ENCODE results near the gene OCEL1. TPM values are rescaled to one million over a fixed set of nuclear protein-coding genes. Genes with fewer than 3 reads are reported as not detected.
A peak's percentile ranks its signal among the peaks of the same experiment; 100 is the strongest.

The OCEL1 gene
- total and polyA plus RNA-seq, 2 of the 13 experiments (the other 11 are each of a cell fraction or from before 2014, with no cell fraction given) = 10.6 to 17.2 TPM

GRCh38 chr19:17206736-17207581 lies 19.1 kb upstream of the OCEL1 start:
- in situ Hi-C loops (cut with HindIII; ENCODE audit: extremely low pct_ligation_motif_present, low pct_unique_long_range_greater_than_20kb) = no loop called here
- no TSS peak for BruUV-seq (replicated peaks)
- no peaks in the 10 kb centered on the region for H4K20me1 ChIP-seq (ENCODE audit: insufficient read depth, low read length)
- H2AFZ ChIP-seq (ENCODE audit: low read length) = no peak overlapping the region
- H3K79me2 ChIP-seq (ENCODE audit: insufficient read depth, low read length) = no peaks in the 10 kb centered on the region
- H3K4me2 ChIP-seq (ENCODE audit: low read depth, low read length) = no peak overlapping the region
- H3K9ac ChIP-seq (ENCODE audit: insufficient read depth, low read depth, low read length) = no peak overlapping the region
- TF ChIP-seq ZNF768 (CRISPR knock-in tag; IDR thresholded peaks at IDR 0.05) (peak; percentile 86), SNAPC2 (CRISPR knock-in tag; IDR thresholded peaks at IDR 0.05) (no peak)
- WGBS (ENCODE audit: low lambda C conversion rate) = 98% methylated on average over 21 of the region's 25 CpGs
- H3K4me3 ChIP-seq (replicated peaks in 1 of 3; ENCODE audit: insufficient read depth in 1 of 3, low read depth in 2 of 3, low read length in 3 of 3) = no peak overlapping the region
- H3K36me3 ChIP-seq (replicated peaks in 1 of 2; ENCODE audit: control insufficient read depth in 1 of 2, insufficient read depth in 2 of 2, low read length in 2 of 2) = peaks cover 2 to 14% of the 10 kb centered on the region in 2 experiments; a peak in 4 of 5 replicates
- ChIA-PET POLR2A (interaction anchor here (1.1 to 1.3 kb wide), 2 partner anchors 14 to 33 kb away, joined by 3 to 4 read pairs; no protein-coding TSS in a partner anchor), CTCF (ENCODE audit: low intra/inter-chr PET ratio, low total read pairs) (interaction anchor here (2.1 kb wide), 1 partner anchor 76 kb away, joined by 17 read pairs; the partner anchor contains the start of gene ANKLE1)
- H3K27me3 ChIP-seq (ENCODE audit: control insufficient read depth in 1 of 2, insufficient read depth in 2 of 2, low read length in 2 of 2) = no peaks in the 10 kb centered on the region
- no peaks in the 10 kb centered on the region for H3K4me1 ChIP-seq (ENCODE audit: insufficient read depth, low read length)
- no peak for ATAC-seq
- H3K27ac ChIP-seq (ENCODE audit: extremely low read length, insufficient read depth, low read length) = no peak overlapping the region
- intact Hi-C loops (cut with micrococcal nuclease; ENCODE audit: unreplicated experiment) = no loop called here
- FAIRE-seq = no peak
- no peak for DNase-seq (ENCODE audit: low spot score)
- H3K9me3 ChIP-seq (ENCODE audit: low read length) = no peaks in the 10 kb centered on the region

- CTCF ChIA-PET (ENCODE audit: low intra/inter-chr PET ratio, low total read pairs) = no interaction called here
- 90% methylated on average over 20 of the region's 28 CpGs for WGBS (ENCODE audit: low lambda C conversion rate)
- Histone ChIP-seq H3K9me3 (ENCODE audit: low read length) (no peaks in the 10 kb centered on the region), H3K36me3 (replicated peaks in 1 of 2; ENCODE audit: control insufficient read depth in 1 of 2, insufficient read depth in 2 of 2, low read length in 2 of 2) (peaks cover 2 to 9% of the 10 kb centered on the region in 2 experiments; a peak in 3 of 5 replicates), H3K4me1 (ENCODE audit: insufficient read depth, low read length) (peaks cover 11% of the 10 kb centered on the region), H3K27me3 (ENCODE audit: control insufficient read depth in 1 of 2, insufficient read depth in 2 of 2, low read length in 2 of 2) (no peaks in the 10 kb centered on the region; a peak in 1 of 5 replicates), H3K4me2 (ENCODE audit: low read depth, low read length) (no peak overlapping the region), H3K4me3 (replicated peaks in 1 of 3; ENCODE audit: insufficient read depth in 1 of 3, low read depth in 2 of 3, low read length in 3 of 3) (no peak overlapping the region), H3K79me2 (ENCODE audit: insufficient read depth, low read length) (no peaks in the 10 kb centered on the region), H3K27ac (ENCODE audit: extremely low read length, insufficient read depth, low read length) (no peak overlapping the region), H3K9ac (ENCODE audit: insufficient read depth, low read depth, low read length) (no peak overlapping the region), H2AFZ (ENCODE audit: low read length) (no peak overlapping the region), H4K20me1 (ENCODE audit: insufficient read depth, low read length) (no peaks in the 10 kb centered on the region)
- FAIRE-seq = no peak
- TF ChIP-seq AGO2 (optimal IDR thresholded peaks at IDR 0.05; ENCODE audit: low read depth, low read length) = peak; percentile 48
- no peak for TF ChIP-seq SOX5 (CRISPR knock-in tag; IDR thresholded peaks at IDR 0.05; ENCODE audit: borderline replicate concordance)
- TF ChIP-seq ZNF34 (CRISPR knock-in tag; IDR thresholded peaks at IDR 0.05; ENCODE audit: borderline replicate concordance) = no peak
- no peak for TF ChIP-seq ZBTB46 (CRISPR knock-in tag; IDR thresholded peaks at IDR 0.05; ENCODE audit: borderline replicate concordance)
- no peak for TF ChIP-seq RNF219 (CRISPR knock-in tag; IDR thresholded peaks at IDR 0.05)
- intact Hi-C loops (cut with micrococcal nuclease; ENCODE audit: unreplicated experiment) = no loop called here
- BruUV-seq (replicated peaks) = no TSS peak
- peak; percentile 16; the same call in 1 of the 3 replicates for ATAC-seq
- POLR2A ChIA-PET = no interaction called here
- in situ Hi-C loops (cut with HindIII; ENCODE audit: extremely low pct_ligation_motif_present, low pct_unique_long_range_greater_than_20kb) = no loop called here
- DNase-seq (ENCODE audit: low spot score) = no peak
These were observed 16.6 kb upstream of the OCEL1 start for GRCh38 chr19:17209126-17210036.

All from HepG2 (cell line).